ENCODE results near the gene RAI1.

- TF ChIP-seq EP300 (IDR thresholded peaks at IDR 0.05; ENCODE audit: borderline replicate concordance in 1 of 2, control insufficient read depth in 1 of 2, low read depth in 2 of 2, low read length in 2 of 2) (no peak), CTCF (IDR thresholded peaks at IDR 0.05 in 2 of 3, conservative IDR thresholded peaks at IDR 0.05 in 1 of 3; ENCODE audit: control insufficient read depth in 2 of 3, extremely low read depth in 1 of 3, insufficient read depth in 1 of 3, low read depth in 3 of 3, low read length in 3 of 3) (no peak), CEBPB (IDR thresholded peaks at IDR 0.05; ENCODE audit: borderline replicate concordance in 1 of 2, low read depth in 2 of 2, low read length in 2 of 2) (no peak), SREBF2 (IDR thresholded peaks at IDR 0.05; ENCODE audit: low read length) (no peak), MTA3 (IDR thresholded peaks at IDR 0.05; ENCODE audit: borderline replicate concordance, low read length) (no peak), TAF1 (IDR thresholded peaks at IDR 0.05; ENCODE audit: borderline replicate concordance, low read depth, low read length) (no peak), EZH2 (IDR thresholded peaks at IDR 0.05; ENCODE audit: borderline replicate concordance, control insufficient read depth, low read depth, low read length) (no peak), IRF3 (IDR thresholded peaks at IDR 0.05) (no peak), CBX3 (IDR thresholded peaks at IDR 0.05; ENCODE audit: borderline replicate concordance, low read depth) (no peak), BCL11A (IDR thresholded peaks at IDR 0.05; ENCODE audit: low read depth, low read length) (no peak), CHD1 (IDR thresholded peaks at IDR 0.05; ENCODE audit: low read depth, low read length) (no peak), ELK1 (IDR thresholded peaks at IDR 0.05; ENCODE audit: low read depth, low read length) (no peak), ATF2 (IDR thresholded peaks at IDR 0.05; ENCODE audit: low read length) (no peak), POLR2AphosphoS5 (IDR thresholded peaks at IDR 0.05; ENCODE audit: low read length) (no peak)
Observed at GRCh38 chr17:17728550-17729251, 47.4 kb downstream of the RAI1 start.
